ENCODE measurements around the gene POLDIP3.
"Not testable (repeated sequence)": the region's sequence is repeated elsewhere in the genome, so short reads cannot be mapped to it uniquely, and the experiment has no call there.

POLDIP3 gene

GRCh38 chr22:42582987-42583386 is 31.7 kb downstream of the POLDIP3 start:
- no peak overlapping the region for H3K4me3 ChIP-seq (ENCODE audit: low read depth, low read length)
- no peak for TF ChIP-seq CTCF (IDR thresholded peaks at IDR 0.05; ENCODE audit: borderline replicate concordance, insufficient read depth, low read depth, low read length)

DNA sequence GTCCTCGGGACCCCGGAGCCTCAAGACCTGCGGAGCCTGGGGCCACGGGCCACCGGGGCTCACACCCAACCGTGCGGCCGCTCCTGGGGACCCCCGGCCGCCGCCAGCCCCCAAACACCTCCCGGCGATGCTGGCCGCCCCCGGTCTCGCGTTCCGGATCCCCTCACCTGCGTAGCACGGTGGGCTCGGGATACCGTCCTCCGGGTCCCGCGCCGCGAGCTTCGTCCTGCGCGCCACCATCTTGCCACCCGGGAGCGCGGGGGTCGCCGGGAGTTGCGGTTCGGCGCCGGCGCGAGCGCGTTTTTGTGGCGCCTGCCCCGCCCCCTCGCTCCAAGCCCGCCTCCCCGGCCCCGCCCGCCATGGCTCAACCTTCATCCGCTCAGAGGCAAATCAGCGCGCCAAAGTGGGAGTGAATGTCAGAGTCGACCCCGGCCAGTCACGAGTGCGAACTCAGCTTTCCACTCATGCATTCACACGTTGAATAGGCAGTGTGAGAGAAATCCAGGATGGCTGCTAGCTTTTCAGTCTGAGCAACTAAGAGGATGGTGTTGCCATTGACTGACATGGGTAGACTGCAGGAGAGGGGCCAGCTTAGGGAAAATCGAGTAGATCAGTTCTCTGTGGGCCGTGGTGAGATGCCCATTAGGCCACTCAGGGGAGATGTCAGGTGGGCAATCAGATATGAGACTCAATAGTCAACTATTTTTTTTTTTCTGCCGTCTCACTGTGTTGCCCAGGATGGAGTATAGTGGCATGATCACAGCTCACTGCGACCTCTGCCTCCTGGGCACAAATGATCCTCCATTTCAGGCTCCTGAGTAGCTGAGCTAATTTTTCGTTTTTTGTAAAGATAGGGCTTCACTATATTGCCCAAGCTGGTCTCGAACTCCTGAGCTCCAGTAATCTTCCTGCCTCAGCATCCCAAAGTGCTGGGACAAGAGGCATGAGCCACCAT is 32.6 kb downstream of the POLDIP3 start:
- TF ChIP-seq CTCF (IDR thresholded peaks at IDR 0.05; ENCODE audit: borderline replicate concordance, insufficient read depth, low read depth, low read length), result no peak
- H3K4me3 ChIP-seq (ENCODE audit: low read depth, low read length), result peak overlapping the region; percentile 95

GRCh38 chr22:42581194-42581761 is 33.4 kb downstream of the POLDIP3 start:
- peak overlapping the region; percentile 95 for H3K4me3 ChIP-seq (ENCODE audit: low read depth, low read length)

DNA sequence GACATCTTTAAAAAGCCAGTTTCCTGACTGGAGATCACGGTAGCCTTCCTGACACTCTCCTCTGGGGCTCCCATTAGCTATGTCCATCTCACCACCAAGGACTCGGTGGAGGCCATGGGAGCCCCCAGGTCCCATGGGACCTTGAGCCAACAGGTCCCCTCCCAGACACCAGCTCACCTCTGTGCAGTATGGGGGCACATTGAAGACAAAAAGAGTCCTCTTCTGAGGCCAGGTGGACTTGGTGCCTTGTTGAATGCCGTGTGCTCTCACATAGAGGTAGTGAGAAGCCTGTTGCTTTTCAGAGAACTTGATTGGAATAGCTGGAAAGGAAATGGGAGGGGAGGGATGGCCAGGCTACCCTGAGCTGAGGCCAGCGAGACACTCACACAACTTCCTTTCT is 34.6 kb downstream of the POLDIP3 start:
- not testable (repeated sequence) for H3K4me3 ChIP-seq (ENCODE audit: low read depth, low read length)

DNA sequence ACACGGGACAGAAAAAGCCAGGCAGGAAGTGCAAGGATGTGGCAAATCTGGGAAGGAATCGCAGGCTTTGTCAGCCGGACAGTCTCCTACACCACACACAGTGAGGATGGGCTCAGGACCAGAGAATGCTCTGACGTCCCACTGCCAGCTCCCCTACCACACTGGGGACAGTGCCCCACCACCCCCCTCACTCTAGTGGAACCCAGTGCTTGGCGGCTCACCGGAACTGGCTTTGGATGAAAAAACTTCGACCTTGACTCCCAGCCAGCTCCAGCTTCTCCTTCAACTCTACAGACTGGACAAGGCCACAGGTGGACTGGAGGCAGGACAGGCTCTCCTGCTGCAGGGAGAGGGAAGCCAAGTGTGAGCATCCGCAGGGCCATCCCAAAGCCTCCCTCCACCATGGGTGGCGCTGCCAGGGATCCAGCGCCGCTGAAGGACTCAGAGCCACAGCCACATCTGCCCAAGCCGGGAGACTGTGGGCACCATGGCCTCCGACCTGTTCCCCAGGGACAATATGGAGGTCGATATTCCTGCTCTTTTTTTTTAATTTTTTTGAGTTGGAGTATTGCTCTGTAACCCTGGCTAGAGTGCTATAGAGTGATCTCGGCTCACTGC is 37.0 kb downstream of the POLDIP3 start:
- H3K4me3 ChIP-seq (ENCODE audit: low read depth, low read length), result no peak overlapping the region
- no peak for TF ChIP-seq CTCF (IDR thresholded peaks at IDR 0.05; ENCODE audit: borderline replicate concordance, insufficient read depth, low read depth, low read length)

DNA sequence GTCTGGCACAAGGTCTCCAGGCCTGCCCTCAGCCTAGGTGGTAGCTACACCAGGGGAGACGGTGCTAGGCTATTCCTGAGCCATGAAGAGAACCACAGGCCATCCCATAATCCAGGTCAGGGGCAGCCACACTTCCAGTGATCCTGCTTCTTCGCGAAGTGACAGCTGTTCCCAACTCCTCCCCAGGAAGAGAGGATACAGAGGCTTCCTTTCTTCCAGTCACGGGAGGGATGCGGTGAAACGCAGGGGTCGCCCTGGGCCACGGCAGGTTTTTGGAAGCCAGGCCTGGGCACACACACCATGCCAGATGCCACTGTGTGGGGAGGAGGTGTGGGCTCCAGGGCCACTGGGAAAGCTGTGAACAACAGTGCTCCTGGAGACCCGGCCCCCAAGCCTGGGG is 37.5 kb downstream of the POLDIP3 start:
- H3K4me3 ChIP-seq (ENCODE audit: low read depth, low read length), result not testable (repeated sequence)

DNA sequence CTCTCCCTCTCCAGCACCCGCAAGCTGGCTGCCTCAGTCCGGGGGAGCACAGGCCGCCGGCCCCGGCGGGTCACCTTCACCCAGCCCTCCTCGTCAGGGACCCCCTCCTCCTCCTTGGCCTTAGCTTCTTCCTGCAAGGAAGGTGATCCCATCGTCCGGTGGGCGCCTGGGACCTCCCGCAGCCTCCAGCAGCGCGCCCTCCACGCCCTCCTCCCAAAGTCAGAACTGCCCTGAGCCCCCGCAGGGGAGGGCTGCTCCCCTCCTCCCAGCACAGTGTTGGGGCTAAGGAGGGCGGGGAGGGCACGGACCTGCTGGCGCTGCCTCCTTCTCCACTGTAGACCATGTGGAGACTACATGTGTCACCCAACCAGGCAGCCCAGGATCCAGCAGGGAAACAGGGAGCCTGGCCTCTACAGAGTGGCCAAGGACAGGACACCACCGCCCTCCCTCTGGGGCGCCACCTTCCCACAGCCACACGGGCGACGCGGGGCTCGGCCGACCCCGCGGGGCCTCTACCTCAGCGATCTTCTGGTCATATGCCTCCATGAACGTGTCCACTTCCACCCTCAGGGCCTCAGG is 38.6 kb downstream of the POLDIP3 start:
- not testable (repeated sequence) for H3K4me3 ChIP-seq (ENCODE audit: low read depth, low read length)

DNA sequence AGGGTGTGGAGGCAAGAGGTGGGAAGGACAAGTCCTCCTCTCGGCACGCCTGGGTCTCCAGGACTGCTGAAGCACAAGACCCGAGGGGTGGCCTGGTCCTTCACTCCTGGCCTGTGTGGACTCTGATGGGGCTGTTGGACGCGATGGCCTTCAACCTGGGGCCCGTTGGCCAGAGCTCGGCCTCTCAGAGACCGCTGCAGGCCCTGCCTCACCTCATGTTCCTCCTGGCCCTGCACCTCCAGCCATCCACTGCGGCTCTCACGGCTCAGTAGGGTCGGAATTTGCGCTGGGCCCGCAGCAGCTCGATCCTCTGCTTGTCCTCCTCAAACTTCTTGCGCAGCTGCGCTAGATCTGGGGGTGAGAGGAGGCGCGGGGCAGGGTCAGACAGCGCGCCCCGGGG is 40.2 kb downstream of the POLDIP3 start:
- H3K4me3 ChIP-seq (ENCODE audit: low read depth, low read length), result not testable (repeated sequence)

DNA sequence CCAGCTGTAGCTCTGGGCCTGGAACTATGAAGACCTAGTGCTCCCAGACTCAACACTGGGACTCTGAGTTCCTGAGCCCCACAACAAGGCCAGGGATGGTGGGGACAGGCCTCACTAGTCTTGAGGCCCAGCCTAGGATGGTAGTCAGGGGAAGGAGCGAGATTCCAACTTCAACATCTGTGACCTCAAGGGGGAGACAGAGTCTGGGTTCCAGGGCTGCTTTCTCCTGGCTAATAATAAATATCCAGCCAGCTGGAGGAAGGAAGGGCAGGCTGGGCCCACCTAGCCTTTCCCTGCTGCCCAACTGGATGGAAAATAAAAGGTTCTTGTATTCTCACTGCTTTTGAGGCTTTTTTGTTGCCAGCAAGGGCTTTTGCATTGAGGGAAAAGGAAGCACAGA is 40.6 kb downstream of the POLDIP3 start:
- not testable (repeated sequence) for H3K4me3 ChIP-seq (ENCODE audit: low read depth, low read length)

- H3K4me3 ChIP-seq (ENCODE audit: low read depth, low read length), result not testable (repeated sequence)
These were observed 43.6 kb downstream of the POLDIP3 start for GRCh38 chr22:42571068-42571467.

GRCh38 chr22:42570580-42570979 is 44.1 kb downstream of the POLDIP3 start:
- H3K4me3 ChIP-seq (ENCODE audit: low read depth, low read length), result not testable (repeated sequence)

- H3K4me3 ChIP-seq (ENCODE audit: low read depth, low read length), result not testable (repeated sequence)
These were observed 46.7 kb downstream of the POLDIP3 start for GRCh38 chr22:42567950-42568349.

Measured in GM12875 (cell line).